OCI-LY1 (cell line): ENCODE data around the gene CCL27.

ENCODE experiments used
- H2AFZ ChIP-seq: fragments of 200-600 bp; sonication (generic), shearing (Covaris generic); 2 replicates; pipeline ENCODE4 v1.6.0; 2014; ENCODE audit warnings: antibody characterized with exemption, mild to moderate bottlenecking, low read length
- H3F3A ChIP-seq: fragments of 200-600 bp; sonication (generic), shearing (Covaris generic); 2 replicates; pipeline ENCODE4 v1.6.0; 2014; ENCODE audit warnings: mild to moderate bottlenecking, antibody characterized with exemption, low read length, moderate library complexity; ENCODE audit not compliant: insufficient read depth
- H3K27ac ChIP-seq: fragments of 200-600 bp; sonication (generic); 2 replicates; pipeline ENCODE4 v1.5.1; 2014; ENCODE audit warnings: low read length, mixed run types, mild to moderate bottlenecking, low read depth; ENCODE audit not compliant: poor library complexity, severe bottlenecking
- H3K27me3 ChIP-seq: fragments of 200-600 bp; sonication (generic); 2 replicates; pipeline ENCODE4 v1.6.0; 2014; ENCODE audit warnings: antibody characterized with exemption, mild to moderate bottlenecking, low read length, moderate library complexity; ENCODE audit not compliant: insufficient read depth
- H3K36me3 ChIP-seq: fragments of 200-600 bp; sonication (generic); 2 replicates; pipeline ENCODE4 v1.6.1; 2014; ENCODE audit warnings: mild to moderate bottlenecking, antibody characterized with exemption, low read length, moderate library complexity, mixed read lengths; ENCODE audit not compliant: insufficient read depth
- H3K4me1 ChIP-seq: fragments of 200-600 bp; sonication (generic); 2 replicates; pipeline ENCODE4 v1.5.1; 2014; ENCODE audit warnings: mild to moderate bottlenecking, low read length, moderate library complexity; ENCODE audit not compliant: insufficient read depth, severe bottlenecking
- H3K4me2 ChIP-seq: fragments of 200-600 bp; sonication (generic), shearing (Covaris generic); 2 replicates; pipeline ENCODE4 v1.6.1; 2014; ENCODE audit warnings: low read length
- H3K4me3 ChIP-seq: fragments of 200-600 bp; sonication (generic); 2 replicates; pipeline ENCODE4 v1.5.1; 2014; ENCODE audit warnings: low read length, low read depth, mild to moderate bottlenecking, mixed read lengths; ENCODE audit not compliant: poor library complexity, severe bottlenecking
- H3K79me2 ChIP-seq: fragments of 200-600 bp; shearing (Covaris generic); 2 replicates; pipeline ENCODE4 v1.6.1; 2016; ENCODE audit warnings: mixed run types, low read length, mixed read lengths; ENCODE audit not compliant: insufficient read depth
- H3K9ac ChIP-seq: fragments of 200-600 bp; sonication (generic), shearing (Covaris generic); 2 replicates; pipeline ENCODE4 v1.6.1; 2014; ENCODE audit warnings: mild to moderate bottlenecking, low read length, mixed read lengths
- H3K9me2 ChIP-seq: fragments of 200-600 bp; sonication (generic), shearing (Covaris generic); 2 replicates; pipeline ENCODE4 v1.6.1; 2014; ENCODE audit warnings: low read depth, mild to moderate bottlenecking, low read length, mixed read lengths
- H3K9me3 ChIP-seq: fragments of 200-600 bp; shearing (Covaris generic); 2 replicates; pipeline ENCODE4 v1.6.1; 2014; ENCODE audit warnings: low read length, mixed read lengths
- H4K20me1 ChIP-seq: fragments of 200-600 bp; sonication (generic), shearing (Covaris generic); 2 replicates; pipeline ENCODE4 v1.6.0; 2016; ENCODE audit warnings: mild to moderate bottlenecking, low read length; ENCODE audit not compliant: insufficient read depth
- EZH2 ChIP-seq: fragments of 200-600 bp; sonication (generic), shearing (Covaris generic); IDR thresholded peaks from 2 replicates; pipeline ENCODE4 v1.8.0; 2017; ENCODE audit warnings: borderline replicate concordance, mixed run types, mild to moderate bottlenecking, antibody characterized with exemption, low read length, moderate library complexity, mixed read lengths
- TF ChIP-seq, protein P1 (sequence below): fragments of 200-600 bp; sonication (generic), shearing (Covaris generic); IDR thresholded peaks from 2 replicates; pipeline ENCODE4 v1.5.1; 2017; ENCODE audit warnings: mild to moderate bottlenecking, antibody characterized with exemption, low read length, moderate library complexity, mixed read lengths

The CCL27 gene

DNA sequence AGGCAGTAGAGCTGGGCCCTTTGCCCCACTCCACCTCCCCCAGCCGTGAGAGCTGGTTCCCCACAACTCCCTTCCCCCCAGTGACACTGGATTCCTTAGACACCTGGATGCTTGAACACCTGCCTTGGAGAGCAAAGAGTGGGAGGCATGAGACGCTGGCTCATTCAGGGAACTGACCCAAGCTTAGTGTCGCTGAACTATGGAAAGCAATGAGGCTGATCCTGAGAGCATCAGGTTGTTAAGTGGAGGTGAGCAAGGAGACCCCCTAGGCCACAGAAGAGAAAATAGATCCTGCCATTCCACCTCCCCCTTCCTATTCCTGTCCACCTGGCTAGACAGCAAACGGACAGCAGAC lies 26.6 kb upstream of the CCL27 start:
- no peaks in the 10 kb centered on the region for H3K9me2 ChIP-seq
- H3K4me1 ChIP-seq: no peaks in the 10 kb centered on the region
- no peaks in the 10 kb centered on the region for H4K20me1 ChIP-seq
- no peak overlapping the region for H3K4me3 ChIP-seq
- no peak overlapping the region for H3K4me2 ChIP-seq
- H3K36me3 ChIP-seq: no peaks in the 10 kb centered on the region
- H3K27me3 ChIP-seq: no peaks in the 10 kb centered on the region
- H3K9ac ChIP-seq: no peak overlapping the region
- H3K27ac ChIP-seq: no peak overlapping the region
- H3K9me3 ChIP-seq: no peaks in the 10 kb centered on the region
- H3K79me2 ChIP-seq: no peaks in the 10 kb centered on the region
- H2AFZ ChIP-seq: no peak overlapping the region
- no peak for TF ChIP-seq EZH2
- TF ChIP-seq, protein P1, sequence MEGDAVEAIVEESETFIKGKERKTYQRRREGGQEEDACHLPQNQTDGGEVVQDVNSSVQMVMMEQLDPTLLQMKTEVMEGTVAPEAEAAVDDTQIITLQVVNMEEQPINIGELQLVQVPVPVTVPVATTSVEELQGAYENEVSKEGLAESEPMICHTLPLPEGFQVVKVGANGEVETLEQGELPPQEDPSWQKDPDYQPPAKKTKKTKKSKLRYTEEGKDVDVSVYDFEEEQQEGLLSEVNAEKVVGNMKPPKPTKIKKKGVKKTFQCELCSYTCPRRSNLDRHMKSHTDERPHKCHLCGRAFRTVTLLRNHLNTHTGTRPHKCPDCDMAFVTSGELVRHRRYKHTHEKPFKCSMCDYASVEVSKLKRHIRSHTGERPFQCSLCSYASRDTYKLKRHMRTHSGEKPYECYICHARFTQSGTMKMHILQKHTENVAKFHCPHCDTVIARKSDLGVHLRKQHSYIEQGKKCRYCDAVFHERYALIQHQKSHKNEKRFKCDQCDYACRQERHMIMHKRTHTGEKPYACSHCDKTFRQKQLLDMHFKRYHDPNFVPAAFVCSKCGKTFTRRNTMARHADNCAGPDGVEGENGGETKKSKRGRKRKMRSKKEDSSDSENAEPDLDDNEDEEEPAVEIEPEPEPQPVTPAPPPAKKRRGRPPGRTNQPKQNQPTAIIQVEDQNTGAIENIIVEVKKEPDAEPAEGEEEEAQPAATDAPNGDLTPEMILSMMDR: no peak
- H3F3A ChIP-seq: no peaks in the 10 kb centered on the region

DNA sequence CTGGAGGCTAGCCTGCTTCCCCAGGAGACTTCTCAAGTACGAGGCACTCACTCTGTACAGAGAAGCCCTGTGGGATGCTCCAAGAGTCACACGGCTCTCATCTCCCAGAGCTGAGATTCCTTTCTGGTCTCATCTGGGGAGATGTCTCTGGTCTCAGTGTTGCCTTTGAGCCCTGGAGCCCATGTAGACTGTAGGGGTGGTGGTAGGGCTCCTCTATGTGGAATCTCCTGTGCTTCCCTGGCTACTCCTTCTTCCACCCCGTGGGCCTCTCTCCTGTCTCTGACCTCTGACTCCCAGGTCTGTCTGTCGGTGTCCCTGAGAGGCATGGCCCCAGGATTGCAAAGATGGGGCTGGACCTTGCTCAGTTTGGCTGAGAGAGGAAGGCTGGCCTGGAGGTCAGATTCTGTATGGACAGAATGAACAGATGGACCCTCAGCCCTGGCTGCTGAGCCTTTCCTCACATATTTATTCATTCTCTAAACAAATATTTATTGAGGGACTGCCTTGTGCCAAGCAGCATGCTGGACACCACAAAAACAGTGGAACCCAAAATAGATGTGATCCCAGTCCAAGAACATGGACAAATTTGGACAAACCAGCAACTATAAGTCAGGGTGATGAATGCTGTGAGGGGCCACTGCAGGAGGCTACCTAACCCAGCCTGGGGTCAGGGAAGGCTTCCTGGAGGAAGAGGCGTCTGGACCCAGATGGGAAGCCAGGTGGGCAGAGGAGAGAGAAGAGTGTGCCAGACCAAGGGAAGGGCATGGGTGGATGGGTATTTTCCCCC lies 26.1 kb upstream of the CCL27 start:
- no peaks in the 10 kb centered on the region for H3K79me2 ChIP-seq
- no peaks in the 10 kb centered on the region for H3K36me3 ChIP-seq
- H3K4me1 ChIP-seq: no peaks in the 10 kb centered on the region
- no peak overlapping the region for H3K27ac ChIP-seq
- H3K9me3 ChIP-seq: no peaks in the 10 kb centered on the region
- no peak overlapping the region for H3K9ac ChIP-seq
- no peak for TF ChIP-seq EZH2
- no peaks in the 10 kb centered on the region for H4K20me1 ChIP-seq
- H3K4me2 ChIP-seq: no peak overlapping the region
- H2AFZ ChIP-seq: no peak overlapping the region
- H3K9me2 ChIP-seq: no peaks in the 10 kb centered on the region
- no peaks in the 10 kb centered on the region for H3K27me3 ChIP-seq
- no peak overlapping the region for H3K4me3 ChIP-seq
- no peaks in the 10 kb centered on the region for H3F3A ChIP-seq

DNA sequence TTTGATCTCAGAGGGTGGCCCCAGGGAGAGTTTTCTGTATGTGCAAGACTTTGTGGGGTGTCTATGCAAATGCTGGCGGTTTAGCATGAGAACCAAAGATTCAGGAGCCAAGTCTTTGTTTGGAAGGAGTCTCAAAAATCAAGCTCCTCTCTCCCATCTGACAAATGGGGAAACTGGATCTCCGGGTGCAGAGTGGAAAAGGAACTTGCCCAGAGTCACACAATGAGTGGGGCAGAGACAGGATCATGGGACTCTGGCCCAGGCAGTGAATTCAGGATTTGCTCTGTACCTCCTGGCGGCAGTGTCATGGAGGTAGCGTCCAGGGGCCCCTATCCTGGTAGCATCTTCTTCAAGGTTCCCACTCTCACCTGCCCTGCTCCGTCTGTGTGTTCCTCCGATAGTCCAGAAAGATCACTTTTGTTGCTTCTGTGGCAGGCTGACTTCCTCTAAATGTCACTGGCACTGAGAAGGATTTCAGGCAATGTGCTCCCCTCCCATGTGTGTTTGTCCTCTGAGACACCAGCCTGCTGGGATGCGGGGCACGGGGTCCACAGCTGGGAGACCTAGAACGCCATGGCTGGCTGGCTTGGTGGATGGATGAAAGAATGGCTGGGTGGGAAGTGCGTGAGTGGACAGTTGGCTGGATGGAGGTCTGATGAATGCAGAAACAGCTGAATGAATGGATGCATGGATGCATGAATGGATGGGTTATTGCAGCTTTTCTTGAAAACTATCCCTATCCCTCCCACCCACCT lies 25.0 kb upstream of the CCL27 start:
- Histone ChIP-seq H3K4me3 (no peak overlapping the region), H3K27ac (no peak overlapping the region), H3K79me2 (no peaks in the 10 kb centered on the region), H3F3A (no peaks in the 10 kb centered on the region), H4K20me1 (no peaks in the 10 kb centered on the region), H3K27me3 (no peaks in the 10 kb centered on the region), H3K4me2 (no peak overlapping the region), H3K9me3 (no peaks in the 10 kb centered on the region), H3K9ac (no peak overlapping the region), H3K9me2 (no peaks in the 10 kb centered on the region), H3K36me3 (no peaks in the 10 kb centered on the region), H3K4me1 (no peaks in the 10 kb centered on the region), H2AFZ (no peak overlapping the region)
- TF ChIP-seq EZH2: no peak
- TF ChIP-seq, protein P1: no peak
